HepG2 (cell line): ENCODE results near the gene COL25A1. TPM values are rescaled to one million over a fixed set of nuclear protein-coding genes. Genes with fewer than 3 reads are reported as not detected.

Source experiments
- ATAC-seq: fragments of 200-7000 bp; cut with Tn5 transposase; 3 replicates; pipeline ENCODE4 v1.9.1; 2020; ENCODE audit warnings: mild to moderate bottlenecking, moderate library complexity
- BruUV-seq: library from RNA; stranded (reverse); fragments of 400-500 nt; replicated peaks from 2 replicates; lab custom pipeline; 2021; lab: Mats Ljungman, UMichigan
- CTCF ChIA-PET: fragments of 300-600 bp; formaldehyde crosslinking; extraction: SDS; loops from one replicate; lab custom pipeline; 2021; ENCODE audit warnings: low total read pairs, inconsistent platforms, low intra/inter-chr PET ratio; lab: Yijun Ruan, JAX
- POLR2A ChIA-PET: fragments of 350-600 bp; sonication (Branson Sonifier 250); formaldehyde crosslinking; loops from one replicate; lab custom pipeline; 2020; ENCODE audit warnings: antibody characterized with exemption, inconsistent platforms; lab: Yijun Ruan, JAX
- DNase-seq: peaks from one replicate; pipeline ENCODE4 v3.0.0-alpha.2; 2015; ENCODE audit warnings: low spot score
- FAIRE-seq: peaks from 3 replicates; lab custom pipeline; 2011; peaks lifted over from hg19 to GRCh38; lab: Jason Lieb, UNC
- H2AFZ ChIP-seq: one replicate; pipeline ENCODE4 v1.6.1; 2011; ENCODE audit warnings: low read length, inconsistent platforms
- H3K27ac ChIP-seq: fragments of 300-600 bp; 3 replicates; pipeline ENCODE4 v1.8.0; 2011; ENCODE audit warnings: mixed run types, mild to moderate bottlenecking, mixed read lengths, low read length, inconsistent platforms; ENCODE audit not compliant: insufficient read depth; ENCODE audit errors: extremely low read length
- H3K27me3 ChIP-seq, 2 experiments: fragments of 200-600 bp in 1 of 2; 2 replicates in 1 of 2; 3 replicates in 1 of 2; pipeline versions ENCODE4 v1.6.0 to v1.8.0; 2011; ENCODE audit warnings: low read length in 2 of 2, mild to moderate bottlenecking in 2 of 2, moderate library complexity in 2 of 2, inconsistent platforms in 1 of 2; ENCODE audit not compliant: insufficient read depth in 2 of 2, control insufficient read depth in 1 of 2
- H3K36me3 ChIP-seq, 2 experiments: fragments of 200-600 bp in 1 of 2; replicated peaks in 1 of 2; 2 replicates in 1 of 2; 3 replicates in 1 of 2; pipeline versions ENCODE4 v1.5.1 to v1.8.0; 2011; ENCODE audit warnings: low read length in 2 of 2, inconsistent platforms in 1 of 2; ENCODE audit not compliant: insufficient read depth in 2 of 2, control insufficient read depth in 1 of 2
- H3K4me1 ChIP-seq: 2 replicates; pipeline ENCODE4 v1.5.1; 2012; ENCODE audit warnings: low read length, inconsistent platforms; ENCODE audit not compliant: insufficient read depth
- H3K4me2 ChIP-seq: 2 replicates; pipeline ENCODE4 v1.6.0; 2011; ENCODE audit warnings: low read depth, low read length, inconsistent platforms
- H3K4me3 ChIP-seq, 3 experiments: fragments of 200-600 bp in 1 of 3; sonication (generic), shearing (Covaris generic) in 1 of 3; replicated peaks in 1 of 3; 2 replicates each; pipeline ENCODE4 v1.5.1; 2011 to 2016; ENCODE audit warnings: low read length in 3 of 3, inconsistent platforms in 2 of 3, low read depth in 2 of 3, mild to moderate bottlenecking in 2 of 3, control low read depth in 1 of 3, mixed read lengths in 1 of 3; ENCODE audit not compliant: insufficient read depth in 1 of 3
- H3K79me2 ChIP-seq: one replicate; pipeline ENCODE4 v1.6.1; 2011; ENCODE audit warnings: low read length, inconsistent platforms; ENCODE audit not compliant: insufficient read depth
- H3K9ac ChIP-seq: 2 replicates; pipeline ENCODE4 v1.6.0; 2011; ENCODE audit warnings: mild to moderate bottlenecking, low read depth, low read length, inconsistent platforms; ENCODE audit not compliant: insufficient read depth
- H3K9me3 ChIP-seq: 2 replicates; pipeline ENCODE4 v1.5.1; 2012; ENCODE audit warnings: mild to moderate bottlenecking, low read length
- H4K20me1 ChIP-seq: 2 replicates; pipeline ENCODE4 v1.6.0; 2011; ENCODE audit warnings: inconsistent platforms, mild to moderate bottlenecking, low read length, moderate library complexity; ENCODE audit not compliant: insufficient read depth
- CCDC6 ChIP-seq: sonication (generic); formaldehyde crosslinking; IDR thresholded peaks from 2 replicates; pipeline ENCODE4 v1.8.1; 2022; ENCODE audit warnings: mild to moderate bottlenecking, missing genetic modification reagents, moderate library complexity
- CENPT ChIP-seq: sonication (generic); formaldehyde crosslinking; IDR thresholded peaks from 2 replicates; pipeline ENCODE4 v1.8.0; 2022; ENCODE audit warnings: low read depth, mild to moderate bottlenecking, moderate library complexity, missing genetic modification reagents
- ETV5 ChIP-seq: IDR thresholded peaks from 2 replicates; pipeline ENCODE4 v1.6.1; 2018; ENCODE audit warnings: missing biosample characterization, missing genetic modification reagents, inconsistent platforms, borderline replicate concordance
- HMGA1 ChIP-seq: sonication (generic); formaldehyde crosslinking; conservative IDR thresholded peaks from 2 replicates; pipeline ENCODE4 v1.4.0; 2020; ENCODE audit warnings: missing genetic modification reagents
- NFE2L2 ChIP-seq: fragments of 150-350 bp; IDR thresholded peaks from 2 replicates; pipeline ENCODE4 v1.6.1; 2014; ENCODE audit warnings: low read length
- NR2F6 ChIP-seq, 2 experiments: IDR thresholded peaks; 2 replicates each; pipeline ENCODE4 v1.6.1; 2016; ENCODE audit warnings: antibody characterized with exemption in 1 of 2, mild to moderate bottlenecking in 1 of 2
- PLRG1 ChIP-seq: fragments of 450-650 bp; conservative IDR thresholded peaks from 2 replicates; pipeline ENCODE4 v1.6.1; 2016
- RFX1 ChIP-seq: fragments of 450-650 bp; IDR thresholded peaks from 2 replicates; pipeline ENCODE4 v1.6.1; 2017
- STAG1 ChIP-seq: sonication (generic); formaldehyde crosslinking; IDR thresholded peaks from 2 replicates; pipeline ENCODE4 v1.4.0; 2020; ENCODE audit warnings: missing genetic modification reagents
- ZNF414 ChIP-seq: sonication (generic); formaldehyde crosslinking; IDR thresholded peaks from 2 replicates; pipeline ENCODE4 v1.5.0; 2020; ENCODE audit warnings: missing genetic modification reagents
- WGBS: methylation state at CpG from one replicate; pipeline ENCODE4 v1.1.6; 2017; ENCODE audit warnings: low lambda C conversion rate; 5-methylcytosine and 5-hydroxymethylcytosine counted together
- in situ Hi-C: cut with HindIII; loops from 2 replicates; pipeline ENCODE4 v1.10.0; 2017; ENCODE audit warnings: low pct_unique_long_range_greater_than_20kb; ENCODE audit not compliant: extremely low pct_ligation_motif_present
- intact Hi-C: fragments of 100-400 bp; cut with micrococcal nuclease; formaldehyde crosslinking; loops from one replicate; pipeline ENCODE4 v1.10.0; 2022; ENCODE audit not compliant: unreplicated experiment
- polyA plus RNA-seq, 8 experiments: library from polyadenylated mRNA; depleted of rRNA in 3 of 8; stranded (reverse) in 7 of 8; unstranded in 1 of 8; fragments of >200 nt; fragmentation: Illumina TruSeq in 4 of 8; extraction: Trizol in 4 of 8; gene quantifications; 2 replicates each; pipeline versions ENCODE4 v1.2.1 to v1.2.3, GENCODE V29; 2011 to 2016; ENCODE audit warnings: low read depth in 4 of 8, missing spikeins in 1 of 8, mixed read lengths in 1 of 8; ENCODE audit not compliant: insufficient read depth in 1 of 8
- total RNA-seq, 5 experiments: library from RNA; depleted of rRNA; stranded (reverse); fragments of >200 nt; fragmentation: Illumina TruSeq; extraction: Trizol; gene quantifications; 2 replicates each; pipeline ENCODE4 v1.2.3, GENCODE V29; 2016; ENCODE audit warnings: low read depth in 1 of 5
- TF ChIP-seq, protein P1 (sequence below): sonication (generic); formaldehyde crosslinking; IDR thresholded peaks from 2 replicates; pipeline ENCODE4 v1.5.0; 2020; ENCODE audit warnings: mild to moderate bottlenecking, missing genetic modification reagents, moderate library complexity

Gene COL25A1
- total and polyA plus RNA-seq, 2 of the 13 experiments (the other 11 are each of a cell fraction or from before 2014, with no cell fraction given), result not detected

DNA sequence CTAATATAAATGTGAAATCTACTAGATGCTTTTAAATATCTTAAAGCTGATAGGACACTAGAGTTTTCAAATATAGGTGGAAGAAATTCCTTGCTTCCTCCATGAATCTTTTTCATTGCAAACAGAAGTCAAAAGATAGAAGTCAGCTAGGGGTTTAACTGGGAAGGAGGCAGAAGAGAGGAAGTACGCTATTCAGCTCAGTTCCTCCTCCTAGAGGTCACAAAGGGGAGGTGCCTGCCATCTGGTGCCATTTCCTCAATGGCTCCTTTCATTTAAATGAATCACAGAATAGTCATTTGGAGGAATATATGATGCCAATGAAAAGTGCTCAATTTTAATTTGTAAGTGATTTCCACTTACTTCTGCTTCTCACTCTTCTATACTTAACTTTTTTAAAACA lies 8.5 kb downstream of the COL25A1 start:
- TF ChIP-seq PLRG1 (no peak), NFE2L2 (no peak), CCDC6 (CRISPR knock-in tag) (no peak), STAG1 (CRISPR knock-in tag) (peak; percentile 35; the same call in 1 of the 2 replicates), CENPT (CRISPR knock-in tag) (no peak)
- TF ChIP-seq, protein P1, sequence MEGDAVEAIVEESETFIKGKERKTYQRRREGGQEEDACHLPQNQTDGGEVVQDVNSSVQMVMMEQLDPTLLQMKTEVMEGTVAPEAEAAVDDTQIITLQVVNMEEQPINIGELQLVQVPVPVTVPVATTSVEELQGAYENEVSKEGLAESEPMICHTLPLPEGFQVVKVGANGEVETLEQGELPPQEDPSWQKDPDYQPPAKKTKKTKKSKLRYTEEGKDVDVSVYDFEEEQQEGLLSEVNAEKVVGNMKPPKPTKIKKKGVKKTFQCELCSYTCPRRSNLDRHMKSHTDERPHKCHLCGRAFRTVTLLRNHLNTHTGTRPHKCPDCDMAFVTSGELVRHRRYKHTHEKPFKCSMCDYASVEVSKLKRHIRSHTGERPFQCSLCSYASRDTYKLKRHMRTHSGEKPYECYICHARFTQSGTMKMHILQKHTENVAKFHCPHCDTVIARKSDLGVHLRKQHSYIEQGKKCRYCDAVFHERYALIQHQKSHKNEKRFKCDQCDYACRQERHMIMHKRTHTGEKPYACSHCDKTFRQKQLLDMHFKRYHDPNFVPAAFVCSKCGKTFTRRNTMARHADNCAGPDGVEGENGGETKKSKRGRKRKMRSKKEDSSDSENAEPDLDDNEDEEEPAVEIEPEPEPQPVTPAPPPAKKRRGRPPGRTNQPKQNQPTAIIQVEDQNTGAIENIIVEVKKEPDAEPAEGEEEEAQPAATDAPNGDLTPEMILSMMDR (CRISPR knock-in tag), result peak; percentile 37
- no peaks in the 10 kb centered on the region for H4K20me1 ChIP-seq
- H3K79me2 ChIP-seq, result no peaks in the 10 kb centered on the region
- H3K9ac ChIP-seq, result no peak overlapping the region
- peak; percentile 15 for DNase-seq
- FAIRE-seq, result no peak
- no peak overlapping the region for H2AFZ ChIP-seq
- no peak overlapping the region for H3K27ac ChIP-seq
- ChIA-PET POLR2A (no interaction called here), CTCF (no interaction called here)
- WGBS, result 6% methylated on average over 1 of the region's 1 CpG
- no peaks in the 10 kb centered on the region for H3K36me3 ChIP-seq
- in situ Hi-C loops, result no loop called here
- H3K4me3 ChIP-seq, result no peak overlapping the region
- no peaks in the 10 kb centered on the region for H3K4me1 ChIP-seq
- no peaks in the 10 kb centered on the region; a peak in 1 of 5 replicates for H3K27me3 ChIP-seq
- intact Hi-C loops, result loop anchor here (1.0 kb wide), 1 partner anchor 460 kb away; no protein-coding TSS in a partner anchor
- no peak overlapping the region for H3K4me2 ChIP-seq
- H3K9me3 ChIP-seq, result no peaks in the 10 kb centered on the region
- ATAC-seq, result peak; percentile 68
- BruUV-seq, result no TSS peak

- H2AFZ ChIP-seq, result no peak overlapping the region
- WGBS, result 0% methylated on average over 2 of the region's 2 CpGs
- POLR2A ChIA-PET, result no interaction called here
- no TSS peak for BruUV-seq
- ATAC-seq, result no peak
- H3K4me2 ChIP-seq, result no peak overlapping the region
- H3K4me1 ChIP-seq, result no peaks in the 10 kb centered on the region
- no peaks in the 10 kb centered on the region for H3K36me3 ChIP-seq
- FAIRE-seq, result no peak
- H3K27ac ChIP-seq, result no peak overlapping the region
- in situ Hi-C loops (no loop called here), intact Hi-C loops (no loop called here)
- no peak overlapping the region for H3K9ac ChIP-seq
- CTCF ChIA-PET, result no interaction called here
- no peaks in the 10 kb centered on the region for H4K20me1 ChIP-seq
- no peak overlapping the region for H3K4me3 ChIP-seq
- H3K79me2 ChIP-seq, result no peaks in the 10 kb centered on the region
- no peak for DNase-seq
- no peaks in the 10 kb centered on the region; a peak in 1 of 5 replicates for H3K27me3 ChIP-seq
- H3K9me3 ChIP-seq, result no peaks in the 10 kb centered on the region
- TF ChIP-seq HMGA1 (CRISPR knock-in tag) (no peak), ZNF414 (no peak), RFX1 (no peak), NR2F6 (IDR thresholded peaks at IDR 0.05) (no peak), NR2F6 (CRISPR knock-in tag; IDR thresholded peaks at IDR 0.05) (no peak), ETV5 (no peak)
Observed at GRCh38 chr4:109291707-109292238, 10.7 kb downstream of the COL25A1 start.
